ENCODE results near the gene ST3GAL5.

DNA sequence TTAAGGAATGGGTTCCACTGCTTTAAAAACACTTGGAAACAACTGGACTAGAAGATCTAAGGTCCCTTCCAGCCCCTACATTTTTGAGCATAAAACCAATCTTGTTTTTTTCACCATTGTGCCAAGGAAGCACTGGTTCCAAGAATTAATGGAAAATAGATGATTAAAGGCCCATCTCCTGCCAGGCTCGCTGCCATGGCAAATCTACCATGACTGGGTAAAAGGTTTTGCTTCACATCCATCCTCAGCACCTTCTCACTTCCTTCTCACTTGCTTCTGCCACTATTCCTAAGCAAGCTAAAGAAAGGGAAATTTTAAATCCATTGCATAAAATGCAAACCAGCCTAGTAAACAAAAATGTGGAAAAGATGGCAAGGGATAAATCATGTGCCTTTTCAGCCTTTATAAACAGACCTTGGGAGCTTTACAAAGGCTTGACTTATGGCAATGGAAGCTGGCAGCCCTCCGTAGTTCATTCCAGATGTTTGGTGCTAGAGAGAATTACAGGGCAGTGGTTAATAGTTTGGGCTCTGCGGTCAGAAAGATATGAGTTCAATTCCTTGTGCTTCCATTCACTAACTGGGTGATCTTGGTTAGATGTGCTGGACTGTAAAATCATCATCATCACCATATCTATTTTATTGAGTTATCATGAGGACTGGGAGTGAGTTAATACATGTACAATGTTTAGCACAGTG is 27.0 kb upstream of the ST3GAL5 start:
- TF ChIP-seq, protein P1, sequence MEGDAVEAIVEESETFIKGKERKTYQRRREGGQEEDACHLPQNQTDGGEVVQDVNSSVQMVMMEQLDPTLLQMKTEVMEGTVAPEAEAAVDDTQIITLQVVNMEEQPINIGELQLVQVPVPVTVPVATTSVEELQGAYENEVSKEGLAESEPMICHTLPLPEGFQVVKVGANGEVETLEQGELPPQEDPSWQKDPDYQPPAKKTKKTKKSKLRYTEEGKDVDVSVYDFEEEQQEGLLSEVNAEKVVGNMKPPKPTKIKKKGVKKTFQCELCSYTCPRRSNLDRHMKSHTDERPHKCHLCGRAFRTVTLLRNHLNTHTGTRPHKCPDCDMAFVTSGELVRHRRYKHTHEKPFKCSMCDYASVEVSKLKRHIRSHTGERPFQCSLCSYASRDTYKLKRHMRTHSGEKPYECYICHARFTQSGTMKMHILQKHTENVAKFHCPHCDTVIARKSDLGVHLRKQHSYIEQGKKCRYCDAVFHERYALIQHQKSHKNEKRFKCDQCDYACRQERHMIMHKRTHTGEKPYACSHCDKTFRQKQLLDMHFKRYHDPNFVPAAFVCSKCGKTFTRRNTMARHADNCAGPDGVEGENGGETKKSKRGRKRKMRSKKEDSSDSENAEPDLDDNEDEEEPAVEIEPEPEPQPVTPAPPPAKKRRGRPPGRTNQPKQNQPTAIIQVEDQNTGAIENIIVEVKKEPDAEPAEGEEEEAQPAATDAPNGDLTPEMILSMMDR (conservative IDR thresholded peaks at IDR 0.05; ENCODE audit: low read depth in 2 of 2) = no peak
- no peak for TF ChIP-seq EZH2 (IDR thresholded peaks at IDR 0.05; ENCODE audit: low read depth, unreplicated experiment)
- no peak for TF ChIP-seq CREB1 (CRISPR knock-in tag; IDR thresholded peaks at IDR 0.05; ENCODE audit: low read depth)
- no peak for TF ChIP-seq POLR2AphosphoS5 (IDR thresholded peaks at IDR 0.05; ENCODE audit: low read depth)

Measured in GM23338 (cell line).